NCI-H2081 (cell line): Measurements from ENCODE around the gene C9orf72.
"Not testable (repeated sequence)": the region's sequence is repeated elsewhere in the genome, so short reads cannot be mapped to it uniquely, and the experiment has no call there.

ENCODE experiments used
- DNase-seq, 2 experiments: peaks; one replicate each; lab custom pipeline; 2025; lab: John Stamatoyannopoulos, UW

C9orf72 gene, protein sequence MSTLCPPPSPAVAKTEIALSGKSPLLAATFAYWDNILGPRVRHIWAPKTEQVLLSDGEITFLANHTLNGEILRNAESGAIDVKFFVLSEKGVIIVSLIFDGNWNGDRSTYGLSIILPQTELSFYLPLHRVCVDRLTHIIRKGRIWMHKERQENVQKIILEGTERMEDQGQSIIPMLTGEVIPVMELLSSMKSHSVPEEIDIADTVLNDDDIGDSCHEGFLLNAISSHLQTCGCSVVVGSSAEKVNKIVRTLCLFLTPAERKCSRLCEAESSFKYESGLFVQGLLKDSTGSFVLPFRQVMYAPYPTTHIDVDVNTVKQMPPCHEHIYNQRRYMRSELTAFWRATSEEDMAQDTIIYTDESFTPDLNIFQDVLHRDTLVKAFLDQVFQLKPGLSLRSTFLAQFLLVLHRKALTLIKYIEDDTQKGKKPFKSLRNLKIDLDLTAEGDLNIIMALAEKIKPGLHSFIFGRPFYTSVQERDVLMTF

DNA sequence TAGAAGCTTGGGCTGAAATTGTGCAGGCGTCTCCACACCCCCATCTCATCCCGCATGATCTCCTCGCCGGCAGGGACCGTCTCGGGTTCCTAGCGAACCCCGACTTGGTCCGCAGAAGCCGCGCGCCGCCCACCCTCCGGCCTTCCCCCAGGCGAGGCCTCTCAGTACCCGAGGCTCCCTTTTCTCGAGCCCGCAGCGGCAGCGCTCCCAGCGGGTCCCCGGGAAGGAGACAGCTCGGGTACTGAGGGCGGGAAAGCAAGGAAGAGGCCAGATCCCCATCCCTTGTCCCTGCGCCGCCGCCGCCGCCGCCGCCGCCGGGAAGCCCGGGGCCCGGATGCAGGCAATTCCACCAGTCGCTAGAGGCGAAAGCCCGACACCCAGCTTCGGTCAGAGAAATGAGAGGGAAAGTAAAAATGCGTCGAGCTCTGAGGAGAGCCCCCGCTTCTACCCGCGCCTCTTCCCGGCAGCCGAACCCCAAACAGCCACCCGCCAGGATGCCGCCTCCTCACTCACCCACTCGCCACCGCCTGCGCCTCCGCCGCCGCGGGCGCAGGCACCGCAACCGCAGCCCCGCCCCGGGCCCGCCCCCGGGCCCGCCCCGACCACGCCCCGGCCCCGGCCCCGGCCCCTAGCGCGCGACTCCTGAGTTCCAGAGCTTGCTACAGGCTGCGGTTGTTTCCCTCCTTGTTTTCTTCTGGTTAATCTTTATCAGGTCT is at the start of gene C9orf72:
Gene C9orf72, minus strand, starts transcription at position 564 of the 716 bp plus-strand sequence. CDS start 6,361 bp downstream, outside the sequence.
- peak; percentile 83 to 89 for DNase-seq

DNA sequence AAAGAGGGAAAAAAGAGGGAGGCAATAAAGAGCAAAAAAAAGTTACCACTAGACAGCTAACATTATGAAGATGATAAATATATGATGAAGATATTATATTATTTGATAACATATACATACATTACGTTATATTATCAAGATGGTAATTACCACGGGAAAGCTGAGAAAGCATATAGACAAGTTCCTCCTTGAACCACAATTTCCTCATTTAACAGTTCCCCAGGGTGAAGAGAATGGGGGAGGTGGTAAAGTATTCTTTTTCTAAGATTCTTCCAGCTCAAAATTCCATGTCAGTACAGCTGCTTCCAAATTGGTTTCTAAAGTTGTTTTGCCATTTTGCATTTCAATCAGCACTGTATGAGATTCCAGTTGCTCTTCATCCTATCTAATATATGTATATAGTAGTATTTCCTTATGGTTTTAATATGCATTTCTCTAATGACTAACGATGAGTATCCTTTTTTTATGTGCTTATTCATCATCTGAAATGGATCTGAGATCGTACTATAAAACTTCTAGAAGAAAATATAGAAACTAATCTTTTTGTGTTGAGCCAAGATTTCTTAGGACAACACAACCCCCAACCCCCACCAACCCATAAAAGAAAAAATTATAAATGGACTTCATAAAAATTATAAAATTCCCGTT is 49.5 kb upstream of the C9orf72 start:
- no peak for DNase-seq

DNA sequence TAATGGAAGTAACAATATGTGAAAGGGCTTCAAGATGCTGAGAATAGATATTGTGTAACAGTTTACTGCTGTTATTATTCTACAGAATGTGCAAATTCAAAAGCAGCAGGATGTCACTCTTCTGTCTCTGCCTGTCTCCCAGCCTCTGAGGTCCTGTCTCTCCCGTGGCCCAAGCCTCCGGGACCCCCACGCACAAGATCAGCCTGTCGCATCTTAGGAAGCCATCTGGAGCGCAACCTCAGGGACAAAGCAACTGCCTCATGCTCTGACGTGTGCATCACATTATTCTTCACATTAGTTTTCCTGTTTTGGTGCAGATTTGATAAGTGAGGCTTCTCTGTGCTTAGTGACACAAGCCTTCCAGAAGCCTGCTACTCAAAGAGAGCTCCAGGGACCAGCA is 46.5 kb upstream of the C9orf72 start:
- no peak for DNase-seq

DNA sequence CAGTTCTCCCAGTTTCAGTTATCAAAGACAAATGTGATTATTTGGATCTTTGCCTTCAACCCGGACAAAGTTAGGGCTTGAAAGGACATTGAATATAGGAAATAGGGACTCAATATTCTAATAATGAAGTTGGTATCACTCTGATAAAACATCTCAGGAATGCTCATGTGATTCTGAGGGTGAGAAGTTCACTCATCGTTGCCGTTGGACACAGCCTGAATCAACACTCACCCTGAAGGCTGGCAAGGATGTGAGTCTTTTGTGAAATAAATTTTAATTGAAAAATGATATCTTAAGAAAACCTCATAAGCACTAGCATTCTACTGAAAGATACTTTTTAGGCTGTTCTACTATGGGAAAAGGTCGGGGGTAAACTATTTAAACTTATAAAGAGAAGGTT is 44.8 kb upstream of the C9orf72 start:
- no peak for DNase-seq

DNA sequence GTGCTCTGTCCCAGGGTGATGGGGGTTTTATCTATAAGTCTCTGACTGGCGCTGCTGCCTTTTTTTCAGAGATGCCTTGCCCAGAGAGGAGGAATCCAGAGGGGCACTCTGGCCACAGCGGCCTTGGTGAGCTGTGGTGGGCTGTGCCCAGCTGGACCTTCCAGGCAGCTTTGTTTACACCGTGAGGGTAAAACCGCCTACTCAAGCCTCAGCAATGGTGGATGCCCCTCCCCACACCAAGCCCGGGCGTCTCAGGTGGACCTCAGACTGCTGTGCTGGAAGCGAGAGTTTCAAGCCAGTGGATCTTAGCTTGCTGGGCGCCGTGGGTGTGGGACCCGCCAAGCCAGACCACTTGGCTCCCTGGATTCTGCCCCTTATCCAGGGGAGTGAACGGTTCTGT is 41.3 kb upstream of the C9orf72 start:
- no peak for DNase-seq

DNA sequence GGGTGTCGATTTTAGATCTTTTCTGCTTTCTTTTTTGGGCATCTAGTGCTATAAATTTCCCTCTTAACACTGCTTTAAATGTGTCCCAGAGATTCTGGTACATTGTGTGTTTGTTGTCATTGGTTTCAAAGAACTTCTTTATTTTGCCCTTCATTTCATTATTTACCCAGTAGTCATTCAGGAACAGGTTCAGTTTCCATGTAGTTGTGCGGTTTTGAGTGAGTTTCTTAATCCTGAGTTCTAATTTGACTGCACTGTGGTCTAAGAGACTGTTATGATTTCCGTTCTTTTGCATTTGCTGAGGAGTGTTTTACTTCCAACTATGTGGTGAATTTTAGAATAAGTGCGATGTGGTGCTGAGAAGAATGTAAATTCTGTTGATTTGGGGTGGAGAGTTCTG is 38.8 kb upstream of the C9orf72 start:
- DNase-seq = not testable (repeated sequence)

DNA sequence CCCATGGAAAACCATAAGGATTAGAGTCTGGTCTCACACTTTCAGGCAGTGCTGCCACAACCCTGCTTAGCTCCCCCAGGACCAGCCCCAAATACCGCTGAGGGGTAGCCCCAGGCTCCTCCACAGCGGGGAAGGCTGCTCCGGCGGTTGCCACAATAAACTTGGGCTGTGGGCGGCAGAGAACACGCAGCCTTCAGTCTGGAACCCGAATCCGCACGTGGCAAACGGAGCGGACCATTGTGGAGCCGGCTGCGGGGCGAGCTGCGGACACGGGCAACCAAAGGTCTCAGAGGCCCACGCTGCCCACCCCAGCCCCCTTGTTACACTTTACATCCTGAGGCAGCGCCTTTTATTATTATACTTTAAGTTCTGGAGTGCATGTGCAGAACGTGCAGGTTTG is 37.3 kb upstream of the C9orf72 start:
- no peak for DNase-seq

DNA sequence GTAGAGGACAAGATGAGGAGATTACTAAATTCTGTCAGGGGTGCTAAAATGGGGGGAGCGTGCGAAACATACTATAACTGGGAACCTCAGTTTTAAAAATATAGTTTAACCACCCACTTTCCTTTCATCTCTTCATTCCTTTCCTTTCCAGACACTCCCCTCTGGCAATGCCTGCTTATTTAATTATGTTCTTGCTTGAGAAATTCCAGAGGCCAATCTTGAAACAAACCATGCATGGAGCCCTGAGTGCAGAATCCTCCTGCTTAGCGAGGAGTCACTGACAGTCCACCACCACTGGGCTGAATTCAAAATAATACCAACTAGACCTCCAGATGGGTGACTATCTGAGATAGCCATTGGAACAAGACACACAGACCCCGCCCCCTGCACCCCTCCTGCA is 29.7 kb upstream of the C9orf72 start:
- DNase-seq = no peak

DNA sequence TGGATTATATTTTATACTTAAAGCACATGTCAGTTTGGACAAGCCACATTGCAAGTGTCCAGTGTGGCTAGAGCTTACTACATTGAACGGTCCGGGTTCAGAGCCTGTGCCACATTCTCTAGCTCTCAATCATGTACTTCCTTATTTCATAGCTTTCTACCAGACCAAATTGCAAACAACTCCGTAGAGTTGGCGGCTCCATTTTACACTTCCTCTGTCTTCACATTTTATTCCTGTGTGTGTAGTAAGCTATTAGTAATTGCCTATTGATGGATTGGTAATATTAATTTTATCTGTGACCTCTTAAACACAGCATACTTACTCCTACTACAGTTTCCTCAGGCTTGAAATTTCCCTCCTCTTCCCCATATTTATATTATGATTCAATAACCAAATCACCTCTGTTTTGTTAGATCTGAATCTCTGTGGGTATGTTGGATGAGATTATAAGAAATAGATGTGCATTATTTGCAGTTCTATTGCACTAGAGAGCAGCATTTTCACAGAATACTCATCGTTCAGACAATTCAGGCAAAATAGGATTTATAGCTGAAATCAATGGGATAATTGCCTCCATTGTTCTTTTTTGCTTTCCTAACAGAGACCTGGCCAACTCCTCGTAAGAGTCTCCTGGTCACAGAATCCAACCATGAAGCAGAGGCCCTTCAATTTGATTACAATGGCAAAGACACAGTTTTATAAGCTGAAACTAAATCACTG is 29.0 kb upstream of the C9orf72 start:
- peak in 1 of 2 experiments; percentile 11 for DNase-seq

DNA sequence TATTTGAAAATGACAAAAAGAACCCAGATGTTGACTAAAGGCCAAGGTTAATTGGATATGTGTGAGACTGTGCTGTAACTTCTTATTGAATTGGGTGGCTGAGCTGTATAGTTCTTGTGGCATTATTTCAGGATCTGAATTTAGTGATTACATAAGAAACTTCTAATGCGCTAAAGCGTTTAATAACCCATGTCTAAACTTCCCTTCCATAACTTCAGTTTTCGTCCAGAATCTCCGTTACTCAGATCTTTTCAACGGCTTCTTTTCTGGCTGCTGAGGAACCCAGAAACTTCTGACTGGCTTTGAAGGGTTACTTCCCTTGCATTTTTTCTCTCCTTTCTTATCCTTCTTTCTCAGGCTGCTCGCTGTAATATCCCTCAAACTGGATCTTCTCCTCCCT is 28.1 kb upstream of the C9orf72 start:
- DNase-seq = no peak

DNA sequence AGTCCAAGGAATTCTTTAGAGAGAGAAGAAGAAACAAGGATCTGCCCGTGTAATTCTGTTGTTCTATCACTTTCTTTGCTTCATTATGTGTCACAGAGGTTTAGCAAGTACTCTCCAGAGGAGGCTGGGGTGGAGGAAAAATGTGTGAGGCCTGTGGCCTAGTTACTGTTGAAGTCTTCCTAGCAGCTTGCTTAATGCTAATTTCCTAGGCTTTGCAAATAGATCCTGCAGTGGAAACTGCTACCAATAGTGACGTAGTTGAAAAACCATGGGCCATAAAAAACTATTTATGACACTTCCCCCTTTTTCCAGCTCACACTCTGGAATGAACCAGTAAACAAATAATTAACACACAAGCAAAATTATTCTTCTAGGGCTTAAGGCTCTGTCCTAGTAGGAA is 27.0 kb upstream of the C9orf72 start:
- no peak for DNase-seq

DNA sequence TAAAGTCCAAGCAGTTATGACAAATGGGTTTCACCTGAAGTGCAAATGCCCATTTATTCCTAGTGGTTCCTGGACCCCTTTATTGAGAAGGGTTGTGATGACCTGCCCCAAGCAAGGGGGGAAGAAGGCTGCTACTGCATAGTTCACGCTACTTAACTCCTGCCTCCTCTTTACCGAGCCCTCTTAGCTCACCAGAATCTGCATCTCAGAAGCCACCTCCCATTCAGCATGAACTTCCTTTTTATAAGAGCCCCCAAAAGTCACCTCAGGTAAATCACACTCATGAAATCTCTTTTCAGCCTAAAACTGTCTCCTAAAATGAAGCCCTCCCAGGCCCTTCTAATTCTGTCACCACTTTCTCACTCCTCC is 26.6 kb upstream of the C9orf72 start:
- no peak for DNase-seq

DNA sequence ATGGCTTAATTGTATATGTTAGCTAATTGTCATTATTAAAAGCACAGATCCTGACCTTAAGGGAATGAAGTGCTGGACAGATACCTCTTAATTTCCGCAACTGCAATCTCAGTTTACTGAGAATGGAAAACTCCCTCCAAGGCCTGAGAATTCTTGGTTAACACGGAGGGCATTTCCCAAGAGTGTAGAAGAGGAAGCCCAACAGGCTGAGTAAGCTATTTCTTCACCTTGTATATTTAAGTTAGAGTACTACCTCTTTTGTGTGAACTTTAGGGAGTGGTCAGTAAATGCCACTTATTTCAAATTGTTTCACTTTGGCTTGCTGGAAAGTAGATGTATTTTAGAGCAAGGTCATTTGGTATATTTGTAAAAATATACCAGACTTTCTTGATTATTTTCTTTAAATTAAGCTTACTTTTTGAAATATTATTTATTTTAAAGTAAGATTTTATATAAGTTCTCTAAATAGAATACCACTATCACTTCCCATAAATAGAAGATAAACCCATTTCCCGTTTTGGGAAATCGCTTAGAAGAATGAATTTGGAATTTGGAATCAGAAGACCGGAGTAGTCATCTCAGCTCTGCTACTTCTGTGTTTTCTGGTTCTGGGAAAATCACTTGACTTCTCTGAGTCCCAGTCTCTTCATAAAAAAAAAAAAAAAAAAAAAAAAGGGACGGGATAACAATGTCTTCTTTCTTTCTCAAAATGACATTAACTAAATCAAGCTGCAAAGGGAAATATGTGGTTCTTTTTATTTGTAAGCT is 26.0 kb upstream of the C9orf72 start:
- no peak for DNase-seq

DNA sequence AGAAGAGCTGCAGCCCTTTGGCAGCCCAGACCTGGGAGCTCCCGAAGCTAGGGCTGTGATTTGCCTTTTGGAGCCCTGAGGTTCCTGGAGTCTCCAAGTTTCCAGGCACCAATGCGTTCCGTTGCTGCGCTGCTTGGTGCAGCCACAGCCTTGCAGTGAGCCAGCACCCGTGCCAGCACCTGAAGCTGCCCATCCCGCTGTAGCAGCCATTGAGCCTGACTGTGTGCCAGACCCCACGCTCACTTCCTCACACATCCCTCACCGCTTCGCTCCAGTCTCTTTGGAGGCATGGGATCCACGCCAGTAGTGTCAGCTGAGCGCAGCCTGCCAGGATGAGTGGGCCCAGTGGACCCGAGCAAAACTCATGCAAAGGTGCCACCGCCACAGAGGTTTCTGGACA is 22.5 kb upstream of the C9orf72 start:
- no peak for DNase-seq

DNA sequence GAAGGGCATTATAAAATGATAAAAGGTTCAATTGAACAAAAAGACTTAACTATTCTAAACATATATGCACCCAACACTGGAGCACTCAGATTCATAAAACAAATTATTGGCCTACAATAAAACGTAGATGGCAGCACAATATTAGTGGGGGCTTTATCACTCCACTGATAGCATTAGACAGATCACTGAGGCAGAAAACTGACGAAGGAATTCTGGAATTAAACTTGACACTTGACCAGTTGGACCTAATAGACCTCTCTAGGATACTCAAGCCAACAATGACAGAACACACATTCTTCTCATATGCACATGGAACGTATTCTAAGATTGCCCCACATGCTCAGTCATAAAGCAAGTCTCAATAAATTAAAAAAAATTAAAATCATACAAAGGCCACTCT is 18.4 kb upstream of the C9orf72 start:
- DNase-seq = no peak

DNA sequence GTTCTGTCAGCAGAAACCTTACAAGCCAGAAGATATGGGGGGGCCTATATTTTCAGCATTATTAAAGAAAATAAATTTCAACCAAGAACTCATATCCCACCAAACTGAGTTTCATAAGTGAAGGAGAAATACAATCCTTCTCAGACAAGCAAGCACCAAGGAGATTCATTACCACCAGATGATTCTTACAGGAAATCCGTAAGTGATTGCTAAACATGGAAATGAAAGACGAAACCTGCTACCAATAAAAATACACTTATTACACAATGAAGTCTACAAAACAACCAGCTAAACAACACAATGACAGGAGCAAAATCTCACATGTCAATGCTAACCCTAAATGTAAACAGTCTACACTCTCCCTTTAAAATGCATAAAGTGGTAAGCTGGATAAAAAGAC is 17.8 kb upstream of the C9orf72 start:
- no peak for DNase-seq

DNA sequence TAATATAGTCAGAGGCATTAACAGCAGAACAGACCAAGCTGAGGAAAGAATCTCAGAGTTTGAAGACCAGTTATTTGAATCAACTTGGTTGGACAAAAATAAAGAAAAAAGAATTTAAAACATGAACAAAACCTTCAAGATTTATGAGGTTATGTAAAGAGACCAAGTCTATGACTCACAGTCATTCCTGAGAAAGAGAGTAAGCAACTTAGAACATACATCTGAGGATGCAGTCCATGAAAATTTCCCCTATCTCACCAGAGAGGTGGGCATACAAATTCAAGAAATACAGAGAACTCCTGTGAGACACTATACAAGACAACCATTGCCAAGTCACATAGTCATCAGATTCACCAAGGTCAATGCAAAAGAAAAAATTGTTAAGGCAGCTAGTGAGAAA is 17.4 kb upstream of the C9orf72 start:
- no peak for DNase-seq

DNA sequence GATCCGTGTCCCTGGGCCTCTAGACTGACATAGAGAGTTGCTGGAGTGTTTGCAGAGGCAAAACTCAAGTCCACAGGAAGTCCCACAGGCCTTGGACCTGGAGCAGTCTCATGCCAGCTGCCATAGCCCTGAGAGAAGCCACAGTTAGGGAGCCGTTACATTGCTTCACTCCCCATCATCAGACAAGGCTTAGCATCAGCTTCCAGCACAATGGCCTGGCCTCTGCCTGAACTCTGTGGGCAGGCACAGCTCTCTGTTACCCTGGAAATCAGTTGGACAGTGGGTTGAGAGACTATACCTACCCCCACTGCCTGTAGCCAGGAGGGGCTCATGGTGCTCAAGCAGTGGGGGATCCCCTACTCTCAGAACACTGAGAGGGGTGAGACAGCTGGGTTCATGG is 16.2 kb upstream of the C9orf72 start:
- DNase-seq = no peak

DNA sequence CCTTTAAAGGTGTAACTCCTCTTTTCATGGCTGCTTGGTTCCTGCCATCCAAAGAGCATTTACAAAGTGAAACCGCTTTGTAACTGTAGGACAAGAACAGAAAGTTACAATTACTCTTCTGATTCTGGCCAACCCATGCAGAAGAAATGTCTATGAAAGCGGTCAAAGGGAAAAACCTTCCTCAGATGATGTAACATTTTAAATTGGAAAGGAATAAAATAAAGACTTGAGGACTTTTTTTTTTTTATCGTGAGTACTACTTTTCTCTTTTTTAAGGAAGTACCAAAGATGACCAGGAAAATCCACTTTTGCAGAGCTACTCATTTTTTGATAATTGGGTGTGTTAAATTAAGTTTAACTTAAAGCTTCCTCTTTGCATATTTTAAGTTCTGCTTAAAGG is 13.0 kb upstream of the C9orf72 start:
- DNase-seq = no peak

DNA sequence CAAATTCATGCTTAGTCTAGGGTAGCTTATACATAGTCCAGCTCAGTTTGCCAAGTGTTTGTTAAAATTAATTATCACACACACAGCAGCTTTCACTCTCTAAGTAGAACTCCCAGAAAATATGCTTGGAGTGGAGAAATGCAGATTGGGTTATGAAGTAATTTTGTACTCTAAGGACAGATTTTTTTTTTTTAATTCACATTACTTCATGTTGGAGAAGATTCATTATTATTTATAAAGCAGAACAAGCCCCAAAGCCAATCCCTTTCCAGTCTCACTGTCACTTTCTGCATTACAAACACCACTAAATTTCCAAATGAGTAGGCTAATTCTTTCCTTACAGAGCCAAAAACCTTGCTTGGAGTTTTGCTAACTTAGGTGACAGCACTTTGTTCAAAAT is 11.7 kb upstream of the C9orf72 start:
- DNase-seq = no peak

DNA sequence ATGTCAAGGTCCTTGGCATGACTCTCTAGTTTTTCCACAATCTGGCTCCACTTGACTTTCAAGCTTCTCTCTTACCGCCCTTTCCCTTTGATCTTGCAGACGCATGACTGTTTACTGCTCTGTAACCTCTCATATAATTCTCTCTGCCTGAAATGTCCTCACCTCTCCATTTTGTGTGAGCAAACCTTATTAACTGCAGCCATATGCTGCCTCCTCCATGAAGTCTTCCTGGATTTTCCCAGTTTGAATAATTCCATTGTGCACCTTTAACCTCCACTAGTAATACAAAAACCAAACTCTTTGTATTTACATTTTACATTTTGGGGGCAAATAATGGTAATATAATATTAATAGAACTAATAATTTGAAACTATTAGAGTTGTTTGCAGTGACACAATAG is 9.5 kb upstream of the C9orf72 start:
- no peak for DNase-seq

DNA sequence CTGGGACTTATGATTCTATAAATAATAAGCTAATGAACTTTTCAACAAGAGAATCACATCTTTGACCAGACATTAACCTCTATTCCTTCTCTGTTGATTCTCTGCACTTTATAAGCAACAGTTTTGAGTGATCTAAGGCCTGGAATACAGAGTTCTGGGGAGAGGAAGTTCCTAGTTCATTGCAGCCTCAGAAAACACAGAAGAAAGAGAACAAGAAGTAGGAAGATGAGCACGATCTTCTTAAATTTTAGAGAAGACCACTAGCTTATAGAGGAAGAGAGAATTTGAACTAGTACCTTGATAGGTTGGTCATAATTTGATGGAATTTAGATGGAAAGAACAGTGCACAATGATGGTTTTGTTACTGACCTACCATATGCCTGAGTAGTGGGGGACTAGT is 8.5 kb upstream of the C9orf72 start:
- DNase-seq = no peak
